ENCODE data around the gene KCTD19.

DNA sequence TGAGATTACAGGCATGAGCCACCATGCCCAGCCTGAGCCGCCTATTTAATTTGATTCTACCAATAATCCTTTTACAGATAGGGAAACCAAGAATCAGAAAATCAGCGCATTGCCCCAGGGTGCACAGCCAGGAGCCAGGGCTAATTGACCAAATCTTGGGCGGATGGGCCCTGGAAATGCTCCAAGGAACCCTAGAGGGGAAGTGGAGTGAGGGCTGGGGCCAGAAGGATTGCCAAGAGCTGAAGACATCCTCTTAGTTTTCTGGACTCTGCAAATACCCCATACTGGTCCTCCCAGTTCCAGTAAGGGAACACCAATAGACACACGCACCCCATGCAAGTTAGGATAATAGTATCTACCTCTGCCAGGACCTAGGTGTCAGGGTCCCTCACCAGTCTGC lies 83.1 kb downstream of the KCTD19 start:
- TF ChIP-seq CTCF (optimal IDR thresholded peaks at IDR 0.05 in 1 of 3, IDR thresholded peaks at IDR 0.05 in 1 of 3, conservative IDR thresholded peaks at IDR 0.05 in 1 of 3; ENCODE audit: extremely low read depth in 1 of 3, insufficient read depth in 2 of 3, low read length in 3 of 3) (no peak), EZH2 (IDR thresholded peaks at IDR 0.05; ENCODE audit: low read length) (no peak)

Measured in keratinocyte (primary cell).